ENCODE results near the gene CLEC4D.
A peak's percentile ranks its signal among the peaks of the same experiment; 100 is the strongest.
"Not testable (repeated sequence)": the region's sequence is repeated elsewhere in the genome, so short reads cannot be mapped to it uniquely, and the experiment has no call there.

The CLEC4D gene

GRCh38 chr12:8532045-8532444 is 18.7 kb downstream of the CLEC4D start:
- TF ChIP-seq CTCF (IDR thresholded peaks at IDR 0.05; ENCODE audit: low read length, missing control alignments), result no peak
- DNase-seq (ENCODE audit: low read depth), result no peak
- no peak overlapping the region for H3K4me3 ChIP-seq (replicated peaks; ENCODE audit: low read depth, low read length)

- not testable (repeated sequence) for DNase-seq (ENCODE audit: low read depth); H3K4me3 ChIP-seq (replicated peaks; ENCODE audit: low read depth, low read length)
These were observed 24.5 kb downstream of the CLEC4D start for GRCh38 chr12:8537820-8538219.

- DNase-seq (ENCODE audit: low read depth); H3K4me3 ChIP-seq (replicated peaks; ENCODE audit: low read depth, low read length): not testable (repeated sequence)
These were observed 27.5 kb downstream of the CLEC4D start, which contains the start of gene CLEC4E for GRCh38 chr12:8540831-8541230. Gene CLEC4E, minus strand, starts transcription at chr12:8540905. Its CDS starts 108 bp downstream, at chr12:8540797.

GRCh38 chr12:8541562-8541961 is 28.3 kb downstream of the CLEC4D start:
- H3K4me3 ChIP-seq (replicated peaks; ENCODE audit: low read depth, low read length), result no peak overlapping the region
- TF ChIP-seq CTCF (IDR thresholded peaks at IDR 0.05; ENCODE audit: low read length, missing control alignments), result no peak
- no peak for DNase-seq (ENCODE audit: low read depth)

GRCh38 chr12:8544295-8544694 is 31.0 kb downstream of the CLEC4D start:
- peak; percentile 78 for DNase-seq (ENCODE audit: low read depth)
- H3K4me3 ChIP-seq (replicated peaks; ENCODE audit: low read depth, low read length), result no peak overlapping the region
- peak; percentile 85 for TF ChIP-seq CTCF (IDR thresholded peaks at IDR 0.05; ENCODE audit: low read length, missing control alignments)

- no peak for TF ChIP-seq CTCF (IDR thresholded peaks at IDR 0.05; ENCODE audit: low read length, missing control alignments)
- no peak overlapping the region for H3K4me3 ChIP-seq (replicated peaks; ENCODE audit: low read depth, low read length)
- no peak for DNase-seq (ENCODE audit: low read depth)
These were observed 33.3 kb downstream of the CLEC4D start for GRCh38 chr12:8546591-8546990.

- H3K4me3 ChIP-seq (replicated peaks; ENCODE audit: low read depth, low read length), result no peak overlapping the region
- no peak for TF ChIP-seq CTCF (IDR thresholded peaks at IDR 0.05; ENCODE audit: low read length, missing control alignments)
- no peak for DNase-seq (ENCODE audit: low read depth)
These were observed 34.3 kb downstream of the CLEC4D start for GRCh38 chr12:8547645-8548044.

- TF ChIP-seq CTCF (IDR thresholded peaks at IDR 0.05; ENCODE audit: low read length, missing control alignments), result no peak
- no peak for DNase-seq (ENCODE audit: low read depth)
- H3K4me3 ChIP-seq (replicated peaks; ENCODE audit: low read depth, low read length), result no peak overlapping the region
These were observed 34.9 kb downstream of the CLEC4D start for GRCh38 chr12:8548192-8548591.

Measured in fibroblast of pulmonary artery (primary cell).